Occipital lobe (tissue), 2 donors: Measurements from ENCODE around the gene GLDC. TPM values are rescaled to one million over a fixed set of nuclear protein-coding genes. Genes with fewer than 3 reads are reported as not detected.
"Not testable (repeated sequence)": the region's sequence is repeated elsewhere in the genome, so short reads cannot be mapped to it uniquely, and the experiment has no call there.

ENCODE experiments used
- DNase-seq: peaks from one replicate; lab custom pipeline; 2025; lab: John Stamatoyannopoulos, UW
- total RNA-seq: library from RNA; depleted of rRNA; stranded (reverse); fragments of >200 nt; gene quantifications from one replicate; pipeline ENCODE4 v1.2.3, GENCODE V29; 2014

GLDC gene
- total RNA-seq, 1 donor from 2014 or later = 10.0 TPM

DNA sequence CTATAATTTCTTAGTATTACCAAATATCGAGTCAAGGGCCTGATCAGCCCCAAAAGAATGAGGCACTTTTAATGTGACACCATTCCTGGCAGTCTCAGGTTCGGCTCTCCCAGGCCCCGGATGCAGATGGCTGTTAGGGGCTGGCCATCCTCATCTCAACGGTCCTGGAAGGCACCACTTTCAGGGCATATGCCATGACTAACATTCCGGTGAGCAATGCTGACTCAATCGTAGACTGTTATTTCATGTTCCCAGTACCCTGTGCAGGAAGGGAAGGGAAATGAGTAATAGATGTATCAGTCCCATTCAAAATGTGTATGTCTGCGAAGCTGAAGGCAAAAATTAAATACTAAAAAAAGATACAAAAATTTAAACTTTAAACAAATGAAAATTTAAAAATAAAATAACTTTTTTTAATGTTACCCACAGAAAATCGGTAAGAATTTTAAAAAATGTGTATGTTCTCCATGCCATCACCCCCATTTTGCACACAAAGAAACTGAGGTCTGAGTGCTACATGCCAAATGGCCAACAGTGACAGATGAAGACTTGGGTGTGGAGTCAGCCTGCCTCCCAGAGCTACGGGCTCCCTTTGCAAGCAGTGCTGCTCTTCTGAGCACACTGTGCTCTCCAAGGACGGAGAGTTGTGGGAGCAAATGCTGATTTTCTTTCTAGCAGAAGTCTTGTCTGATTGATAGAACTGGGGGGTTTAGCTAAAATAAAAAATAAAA is 79.0 kb downstream of the GLDC start:
- peak; percentile 44 for DNase-seq

DNA sequence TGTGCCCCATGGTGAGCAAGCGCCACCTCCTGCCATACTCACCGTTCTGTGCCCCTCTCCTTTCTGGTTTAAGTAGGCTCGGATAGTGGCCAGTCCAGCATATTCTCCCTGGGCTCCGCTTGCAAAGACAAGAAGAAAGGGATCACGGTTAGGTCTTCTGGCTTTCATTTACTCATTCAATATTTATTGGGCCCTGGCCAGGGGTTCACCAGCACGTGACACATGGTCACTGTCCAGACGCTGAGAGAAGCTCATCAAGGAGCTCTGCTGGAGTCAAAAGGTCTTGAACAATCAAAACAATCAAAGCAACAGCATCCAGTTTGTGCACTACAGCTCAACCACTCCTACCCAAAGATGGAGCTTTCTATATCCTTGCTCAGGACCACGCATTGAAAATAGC is 80.2 kb downstream of the GLDC start:
- DNase-seq = no peak

DNA sequence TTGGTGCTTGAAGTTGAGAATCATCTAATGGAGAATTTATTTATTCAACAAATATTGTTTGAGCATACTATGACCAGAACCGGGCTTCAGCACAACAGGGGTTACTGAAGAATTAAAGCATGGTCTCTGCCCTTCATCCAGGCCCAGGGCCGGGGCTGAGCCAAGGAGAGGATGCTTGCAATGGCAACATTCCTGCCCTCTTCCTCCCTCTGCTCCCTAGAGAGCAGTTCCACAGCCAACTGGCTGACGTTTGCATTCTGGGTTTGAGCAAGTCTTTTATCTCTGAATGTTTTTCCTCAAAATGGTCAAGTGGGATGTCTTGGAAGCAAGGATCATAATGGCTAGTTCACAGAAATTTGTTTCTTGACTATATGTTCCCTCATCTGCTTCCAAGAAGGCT is 80.7 kb downstream of the GLDC start:
- DNase-seq = no peak

DNA sequence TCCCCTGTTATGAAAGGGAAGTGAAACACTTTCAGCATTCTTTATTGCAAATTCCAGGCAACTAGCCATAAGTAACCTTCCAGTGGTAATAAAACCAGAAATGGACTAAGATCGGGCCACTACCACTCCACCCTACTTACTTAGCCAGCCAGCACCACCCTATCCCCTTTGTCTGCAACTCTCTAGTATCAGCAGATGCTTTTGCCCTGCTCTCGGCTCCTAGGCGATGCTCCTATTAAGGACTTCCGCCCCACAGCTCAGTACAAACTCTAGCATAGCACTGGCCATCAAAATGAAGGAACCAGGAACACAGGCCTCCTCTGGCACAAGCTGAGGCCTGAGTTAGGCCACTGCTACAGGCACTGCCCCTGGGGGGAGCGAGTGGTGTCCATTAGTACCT is 81.2 kb downstream of the GLDC start:
- DNase-seq = no peak

DNA sequence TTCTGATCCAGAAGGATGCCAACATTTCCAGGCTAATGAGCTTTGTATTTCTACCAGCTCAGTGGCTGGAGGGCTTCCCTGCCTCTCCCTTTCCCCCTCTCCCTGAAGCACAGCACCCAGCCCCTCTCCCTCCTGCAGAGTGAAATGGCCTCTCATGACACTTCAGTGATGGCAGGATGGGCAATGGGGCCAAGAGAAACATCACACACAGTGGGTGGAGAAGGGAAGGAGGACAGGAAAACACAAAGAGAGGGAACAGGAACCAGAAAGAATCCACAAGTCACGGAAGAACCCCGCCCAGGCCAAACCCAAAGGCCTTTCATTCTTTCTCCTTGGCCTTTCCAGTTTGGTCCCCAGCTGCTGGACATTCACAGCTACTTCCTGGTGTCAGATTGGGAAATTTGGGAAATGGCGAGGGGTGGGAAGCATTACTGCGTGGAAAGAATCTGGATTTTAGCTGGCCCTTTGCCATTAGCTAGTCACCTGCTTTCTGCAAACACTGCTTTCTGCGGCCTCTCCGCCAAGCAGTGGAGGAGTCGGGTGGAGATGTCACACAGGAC is 82.6 kb downstream of the GLDC start:
- no peak for DNase-seq

DNA sequence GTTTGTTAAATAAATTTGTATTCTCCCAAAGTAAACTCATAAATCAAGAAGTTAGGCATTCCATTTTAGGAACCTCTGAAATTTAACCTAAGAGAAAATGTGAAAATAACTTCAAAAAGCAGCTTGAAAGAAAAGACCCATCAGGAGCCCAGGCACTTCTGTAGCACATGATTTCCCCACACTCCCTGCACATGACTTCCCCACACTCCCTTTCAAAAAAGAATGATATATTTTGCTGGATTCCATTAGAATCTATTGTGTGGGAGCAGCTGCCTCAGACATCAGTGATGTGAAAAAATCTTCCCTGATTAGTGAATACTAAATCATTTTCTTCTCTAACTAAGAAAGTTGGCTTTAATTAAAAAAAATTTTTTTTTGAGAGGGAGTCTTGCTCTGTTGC is 83.3 kb downstream of the GLDC start:
- DNase-seq = no peak

DNA sequence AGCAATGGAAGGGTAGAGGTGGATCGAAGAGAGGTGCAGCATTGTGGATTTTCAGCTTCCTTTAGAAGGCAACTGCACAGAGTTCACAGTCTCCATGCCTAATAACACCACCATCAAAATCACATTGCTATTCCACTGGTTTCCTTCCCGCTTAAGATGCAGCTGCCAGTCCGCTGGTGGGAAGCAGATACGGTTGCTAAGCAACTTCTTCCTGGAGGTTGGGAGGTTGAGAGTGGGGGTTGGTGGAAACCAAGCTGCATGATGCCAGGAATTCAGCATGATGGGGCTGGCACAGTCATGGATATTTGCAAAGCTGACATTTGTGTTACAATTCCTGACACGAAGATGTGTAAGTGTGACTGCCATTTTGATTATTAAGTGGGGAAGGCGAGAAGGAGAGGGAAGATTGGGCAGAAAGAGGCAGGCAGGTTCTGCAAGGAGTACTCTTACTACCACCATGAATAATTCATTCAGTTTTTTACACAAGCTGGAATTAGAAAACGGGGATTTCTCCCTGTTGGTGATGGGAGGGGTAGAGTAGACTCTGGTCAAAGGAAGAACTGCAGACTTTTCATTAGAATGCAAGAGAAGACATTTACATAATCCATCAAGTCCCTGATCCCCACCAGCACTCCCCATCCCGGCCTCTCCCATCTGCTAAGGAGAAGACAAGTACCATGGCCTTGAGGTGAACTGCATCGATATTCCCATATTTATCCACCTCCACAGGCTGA is 87.5 kb downstream of the GLDC start:
- DNase-seq = no peak

DNA sequence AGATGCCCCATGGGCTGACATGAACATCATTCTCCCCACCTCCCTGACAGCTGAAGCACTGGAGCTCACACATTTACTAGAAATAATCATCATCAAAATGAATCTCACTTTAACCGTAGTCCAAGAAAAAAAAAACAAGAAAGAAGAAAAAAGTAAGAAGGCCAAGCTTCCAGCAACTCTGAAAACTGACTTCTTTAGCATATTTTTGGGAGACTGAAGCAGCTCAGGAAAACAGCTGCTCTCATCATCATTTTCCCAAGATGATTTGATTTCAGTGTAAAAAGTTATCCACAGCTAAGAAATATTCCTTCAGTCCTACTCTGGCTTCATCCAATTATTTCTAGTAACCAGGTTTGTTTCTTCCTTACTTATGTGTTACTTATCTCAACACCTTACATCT is 91.7 kb downstream of the GLDC start:
- DNase-seq = no peak

DNA sequence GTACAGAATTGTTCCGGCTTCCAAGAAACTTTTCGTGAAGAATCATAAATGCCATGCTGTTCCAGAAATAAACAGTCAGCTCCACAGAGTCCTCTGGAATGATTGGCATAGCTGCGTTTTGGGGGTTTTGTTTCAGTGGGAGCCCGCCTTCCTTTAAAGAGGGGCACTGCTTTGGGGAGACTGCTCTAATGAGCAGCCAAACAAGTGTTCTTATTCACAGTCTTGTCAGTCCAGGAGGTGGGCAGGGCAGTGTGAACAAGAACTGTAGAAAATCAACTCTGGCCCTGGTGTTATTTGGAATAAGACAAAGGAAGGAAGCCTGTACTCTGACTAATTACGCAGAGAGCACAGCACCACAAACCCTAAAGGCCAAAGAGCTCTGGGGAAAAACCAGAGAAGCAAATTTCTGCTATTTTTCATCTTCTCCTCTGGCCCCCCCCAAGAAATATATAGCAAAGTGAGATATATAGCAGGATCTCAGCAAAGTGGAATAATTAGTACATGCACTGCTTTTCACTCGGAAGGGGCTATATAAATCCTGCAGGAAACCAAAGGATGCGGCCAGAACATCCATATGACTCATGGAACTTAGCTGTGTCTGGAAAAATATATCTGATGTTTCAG is 92.9 kb downstream of the GLDC start:
- no peak for DNase-seq

DNA sequence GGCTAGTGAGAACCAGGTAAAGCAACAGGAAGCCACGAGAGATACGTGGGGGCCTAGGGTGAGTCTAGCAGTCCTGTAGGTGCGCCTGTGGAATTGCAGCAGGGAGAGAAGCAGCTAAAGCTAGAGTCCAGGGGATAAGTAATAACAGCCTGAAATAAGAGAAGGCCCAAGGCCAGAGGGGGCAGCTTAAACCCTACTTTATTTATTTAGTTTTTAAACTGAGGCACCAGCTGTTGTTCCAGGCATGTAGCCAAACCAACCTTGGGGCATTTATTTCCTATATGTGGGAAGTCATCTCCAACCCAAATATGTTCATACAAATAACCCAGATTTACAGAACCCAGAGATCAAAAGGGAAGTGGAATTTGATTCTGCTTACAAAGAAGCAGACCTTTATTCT is 93.5 kb downstream of the GLDC start:
- no peak for DNase-seq

DNA sequence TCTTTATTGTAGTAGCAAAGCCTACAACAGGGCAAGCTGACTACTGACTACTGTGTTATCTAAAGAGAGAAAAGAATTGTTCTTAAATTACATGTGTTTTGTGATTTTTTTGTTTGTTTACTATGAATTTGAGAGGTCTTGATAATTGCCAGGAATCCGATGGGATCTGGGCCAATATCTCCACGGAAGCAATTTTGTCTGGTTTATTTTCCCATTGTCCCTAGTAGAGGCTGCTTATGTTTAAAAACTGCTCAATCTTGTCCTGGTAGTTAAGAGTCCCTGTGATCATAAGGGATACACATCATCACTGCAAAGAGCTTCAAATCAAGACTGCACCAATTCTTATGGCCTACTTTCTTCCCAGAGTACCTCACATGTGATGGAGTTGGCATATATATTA is 94.4 kb downstream of the GLDC start:
- DNase-seq = no peak

DNA sequence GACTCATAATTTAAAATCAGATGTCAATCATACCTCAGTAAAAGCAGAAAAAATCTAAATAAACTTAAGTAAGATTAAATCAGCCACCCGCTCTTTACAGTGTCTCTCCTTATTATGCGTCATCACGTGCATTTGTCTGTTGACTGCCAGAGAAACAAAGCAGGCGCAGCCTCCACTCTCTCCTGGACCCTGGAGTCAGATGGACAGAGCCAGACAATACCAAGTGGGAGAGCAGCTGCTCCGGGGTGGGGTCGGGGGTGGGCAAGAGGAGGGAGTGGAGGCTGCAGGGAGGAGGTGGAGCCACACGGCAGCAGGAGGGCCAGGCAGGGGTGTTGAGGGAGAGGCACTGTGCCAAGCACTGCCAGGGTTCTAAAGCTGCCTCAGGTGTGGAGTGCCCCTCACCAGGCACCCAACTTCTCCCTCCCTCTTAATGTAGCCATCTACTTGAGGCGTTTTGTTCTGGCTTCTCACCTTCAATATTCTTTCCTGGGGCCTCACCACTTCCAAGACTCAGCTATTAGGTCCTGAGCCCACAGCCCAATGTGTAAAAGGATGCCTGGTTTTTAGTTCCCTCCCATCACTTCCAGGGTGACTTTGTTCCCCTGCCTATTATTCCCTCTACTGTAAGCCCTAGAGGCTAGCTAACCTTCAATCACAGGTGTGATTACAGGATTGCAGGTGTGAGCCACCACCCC is 96.3 kb downstream of the GLDC start:
- DNase-seq = no peak

DNA sequence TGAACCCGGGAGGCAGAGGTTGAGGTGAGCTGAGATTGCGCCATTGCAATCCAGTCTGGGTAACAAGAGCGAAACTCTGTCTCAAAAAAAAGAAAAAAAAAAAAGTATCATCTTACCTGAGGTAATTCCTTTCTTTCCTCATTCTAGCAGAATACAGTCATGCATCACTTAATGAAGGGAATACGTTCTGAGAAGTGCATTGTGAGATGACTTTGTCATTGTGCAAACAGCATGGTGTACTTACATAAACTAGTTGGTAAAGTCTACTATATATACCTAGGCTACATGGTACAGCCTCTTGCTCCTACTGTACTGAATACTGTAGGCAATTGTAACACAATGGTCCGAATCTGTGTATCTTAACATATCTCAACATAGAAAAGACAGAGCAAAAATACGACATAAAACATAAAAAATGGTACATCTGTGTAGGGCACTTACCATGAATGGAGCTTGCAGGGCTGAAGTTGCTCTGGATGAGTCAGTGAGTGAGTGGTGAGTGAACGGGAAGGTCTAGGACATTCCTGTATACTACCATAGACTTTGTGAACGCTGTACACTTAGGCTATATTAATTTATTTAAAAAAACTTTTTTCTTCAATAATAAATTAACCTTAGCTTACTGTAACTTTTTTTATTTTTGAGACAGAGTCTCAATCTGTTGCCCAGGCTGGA is 100.4 kb downstream of the GLDC start:
- DNase-seq = no peak

DNA sequence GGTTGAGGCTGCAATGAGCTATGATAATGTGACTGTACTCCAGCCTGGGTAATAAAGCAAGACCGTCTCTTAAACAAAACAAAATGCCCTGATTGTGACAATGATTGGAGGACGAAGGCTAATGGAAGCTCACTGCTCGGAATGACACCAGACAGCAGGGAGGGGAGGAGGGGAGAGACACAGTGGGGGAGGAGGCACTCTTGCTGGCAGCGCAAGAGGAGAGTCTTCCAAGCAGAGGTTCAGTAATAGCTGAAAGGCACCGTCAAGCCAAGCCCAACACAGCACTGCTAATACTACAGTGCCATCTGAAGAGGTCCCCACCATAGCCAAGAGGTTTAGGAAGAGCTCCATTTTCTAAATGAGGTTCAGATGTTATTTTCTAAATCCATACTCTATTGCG is 102.3 kb downstream of the GLDC start:
- no peak for DNase-seq

DNA sequence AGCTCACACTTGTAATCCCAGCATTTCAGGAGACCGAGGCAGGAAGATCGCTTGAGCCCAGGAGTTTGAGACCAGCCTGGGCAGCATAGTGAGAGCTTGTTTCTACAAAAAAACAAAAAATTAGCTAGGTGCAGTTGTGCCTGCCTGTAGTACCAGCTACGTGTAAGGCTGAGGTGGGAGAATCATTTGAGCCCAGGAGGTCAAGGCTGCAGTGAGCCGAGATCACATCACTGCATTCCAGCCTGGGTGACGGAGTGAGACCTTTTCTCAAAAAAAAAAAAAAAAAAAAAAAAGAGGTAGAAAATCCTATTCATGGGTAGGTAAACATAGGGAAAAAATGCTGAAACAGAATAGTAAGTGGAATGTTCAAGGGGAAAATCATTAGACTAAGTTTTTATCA is 102.9 kb downstream of the GLDC start:
- DNase-seq = not testable (repeated sequence)

DNA sequence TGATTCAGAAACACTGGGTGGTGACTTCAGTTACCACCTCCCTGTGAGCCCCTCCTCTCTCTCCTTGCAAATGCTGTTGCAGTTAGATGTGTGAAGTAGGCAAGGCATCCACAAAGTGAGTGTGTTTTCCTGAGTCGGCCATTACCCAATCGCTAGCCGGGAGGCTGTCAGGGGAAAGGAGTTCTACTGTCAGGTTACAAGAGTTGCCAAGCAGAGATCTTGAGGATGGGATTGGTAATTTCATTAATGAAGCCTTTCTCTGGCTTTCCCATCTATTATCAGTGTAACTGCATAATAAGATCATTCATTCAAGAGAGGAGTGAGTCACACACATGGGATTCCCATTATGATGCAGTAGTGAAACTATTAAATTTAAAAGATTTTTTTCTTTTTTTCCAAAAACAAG is 106.9 kb downstream of the GLDC start:
- DNase-seq = no peak

DNA sequence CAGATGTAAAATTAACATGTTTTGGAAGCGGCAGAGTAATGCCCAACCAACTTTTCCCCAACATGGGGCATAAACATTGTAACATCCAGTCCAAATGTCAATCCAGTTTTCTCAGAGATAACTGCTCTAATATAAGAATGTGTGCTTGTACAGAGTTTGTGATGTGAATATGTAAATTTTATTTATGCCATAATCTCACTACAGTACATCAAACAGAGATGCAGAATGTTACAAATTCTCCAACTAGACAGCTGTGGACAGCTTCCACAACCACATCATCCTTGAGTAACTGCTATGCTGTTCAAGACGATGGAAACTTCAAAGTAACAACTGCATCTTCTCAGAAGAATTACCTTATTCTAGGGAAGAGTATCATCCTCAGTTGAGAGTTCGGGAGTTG is 109.9 kb downstream of the GLDC start:
- no peak for DNase-seq

DNA sequence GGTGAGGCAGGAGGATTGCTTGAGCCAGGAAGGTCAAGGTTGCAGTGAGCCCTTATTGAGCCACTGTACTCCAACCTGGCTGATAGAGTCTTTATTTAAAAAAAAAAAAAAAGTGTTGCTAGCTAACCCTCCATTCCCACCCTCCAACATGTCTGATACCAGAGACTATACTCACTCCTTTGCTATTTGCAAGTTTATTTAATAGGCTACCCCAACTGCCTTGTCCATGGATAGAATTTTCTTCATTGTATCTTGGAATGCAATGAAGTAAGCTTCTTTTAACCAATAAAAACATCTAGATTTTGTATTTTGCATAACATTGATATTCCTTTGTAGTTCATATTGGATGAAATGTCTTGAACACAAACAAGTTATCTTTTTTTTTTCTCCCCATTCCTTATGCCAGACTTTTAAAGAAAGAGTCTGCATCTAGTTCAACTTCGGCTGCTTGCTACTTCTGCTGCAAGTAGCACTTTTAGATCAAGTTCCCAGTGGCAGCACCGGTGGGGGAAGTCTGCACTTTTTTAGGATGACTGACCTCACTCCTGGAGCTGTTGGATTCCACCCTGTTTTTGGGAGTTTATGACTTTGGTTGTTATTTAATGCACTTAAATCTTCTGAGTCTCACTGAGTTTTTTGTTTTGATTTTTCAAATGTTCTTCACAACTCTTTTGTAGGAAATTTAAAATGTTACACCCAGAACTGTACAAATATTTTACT is 120.0 kb downstream of the GLDC start:
- DNase-seq = no peak

DNA sequence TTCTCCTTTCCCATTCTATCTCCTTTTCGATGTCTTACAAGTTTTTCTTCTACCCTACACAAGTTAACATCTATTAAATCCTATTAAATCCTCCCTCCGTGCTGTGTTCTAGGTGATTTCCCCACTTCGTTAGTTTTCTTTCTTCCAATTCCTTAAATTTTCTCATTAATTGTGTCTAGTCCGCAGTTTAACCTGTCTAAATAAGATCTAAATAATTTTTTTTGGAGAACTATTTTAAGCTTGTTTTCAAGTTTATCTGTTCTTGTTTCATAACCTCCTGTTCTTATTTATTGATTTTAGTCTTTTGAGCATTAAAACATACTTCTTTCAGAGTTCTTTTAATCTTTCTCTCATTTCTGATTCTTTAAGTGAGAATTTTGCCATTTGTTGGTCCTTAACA is 123.3 kb downstream of the GLDC start:
- no peak for DNase-seq

DNA sequence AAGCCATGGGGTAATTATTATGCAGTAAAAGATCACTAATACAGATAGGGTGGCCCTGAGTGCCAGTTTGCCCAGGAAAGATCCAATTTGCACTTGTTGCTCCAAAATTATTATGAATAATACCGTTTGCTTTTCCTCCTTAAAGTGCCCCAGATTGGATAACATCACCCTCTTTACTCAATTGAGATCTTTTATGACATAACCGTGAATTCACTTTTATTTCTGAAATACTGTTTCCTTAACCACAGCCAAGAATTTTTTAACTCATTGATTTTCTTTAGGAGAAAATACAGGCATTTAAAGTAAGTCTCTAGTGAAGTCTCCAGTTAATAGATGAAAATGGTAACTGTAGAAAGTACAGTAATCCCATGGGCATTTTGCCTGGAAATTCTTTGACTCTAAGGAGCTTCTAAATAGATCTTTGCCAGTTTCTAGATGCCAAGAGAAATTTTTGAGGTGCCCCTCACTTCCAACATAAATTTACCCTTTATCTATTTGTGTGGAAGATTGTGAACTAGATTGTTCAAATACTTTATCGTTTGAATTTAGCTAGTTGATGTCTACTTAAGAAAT is 133.4 kb downstream of the GLDC start:
- DNase-seq = no peak
